ENCODE measurements around the gene TRIM2. TPM values are rescaled to one million over a fixed set of nuclear protein-coding genes. Genes with fewer than 3 reads are reported as not detected.

Gene TRIM2
- total and polyA plus RNA-seq, 10 of the 15 experiments (the other 5 are each of a cell fraction or from before 2014, with no cell fraction given) = 0.06 to 0.19 (median 0.15) TPM; not detected in 3

- ChIA-PET SMC1A (ENCODE audit: uncharacterized antibody, unreplicated experiment) (no interaction called here), POLR2A (no interaction called here), CTCF (interaction anchor here (0.9 kb wide), 1 partner anchor 19 kb away, joined by 4 read pairs; no protein-coding TSS in a partner anchor), RAD21 (ENCODE audit: unreplicated experiment) (no interaction called here)
- FAIRE-seq (no peak), ATAC-seq (no peak), DNase-seq (ENCODE audit: low read depth, low spot score) (no peak)
- no peak for TF ChIP-seq NR2C2 (IDR thresholded peaks at IDR 0.05; ENCODE audit: borderline replicate concordance, control insufficient read depth, insufficient read length, low read depth)
- TF ChIP-seq CEBPB (IDR thresholded peaks at IDR 0.05; ENCODE audit: borderline replicate concordance in 1 of 2, low read depth in 2 of 2, low read length in 2 of 2) = no peak
- in situ Hi-C loops (cut with MboI) = no loop called here
- H3K27me3 ChIP-seq (replicated peaks in 1 of 2; ENCODE audit: control insufficient read depth in 2 of 2, insufficient read depth in 2 of 2, low read length in 1 of 2) = no peaks in the 10 kb centered on the region; a peak in 2 of 4 replicates
- intact Hi-C loops (cut with micrococcal nuclease; ENCODE audit: unreplicated experiment) = no loop called here
- no peaks in the 10 kb centered on the region for H3K36me3 ChIP-seq (ENCODE audit: control insufficient read depth in 2 of 2, insufficient read depth in 2 of 2, low read length in 1 of 2)
- no peak overlapping the region for H3K9ac ChIP-seq (ENCODE audit: control insufficient read depth, insufficient read depth, low read length)
- no peaks in the 10 kb centered on the region for H4K20me1 ChIP-seq (ENCODE audit: control insufficient read depth, insufficient read depth)
- BruUV-seq (replicated peaks) = no TSS peak
- H3K27ac ChIP-seq (ENCODE audit: control insufficient read depth, insufficient read depth) = no peak overlapping the region
- no peaks in the 10 kb centered on the region for H3K9me3 ChIP-seq (replicated peaks; ENCODE audit: control insufficient read depth, insufficient read depth, low read length)
- H3K4me3 ChIP-seq = no peak overlapping the region
- H2AFZ ChIP-seq (ENCODE audit: control insufficient read depth, low read depth, low read length) = no peak overlapping the region
- no peaks in the 10 kb centered on the region for H3K4me1 ChIP-seq (ENCODE audit: control insufficient read depth, insufficient read depth, low read length)
- 63% methylated on average over 7 of the region's 7 CpGs for WGBS (ENCODE audit: insufficient coverage, insufficient replicate concordance, low lambda C conversion rate, missing lambda C conversion rate)
- no peaks in the 10 kb centered on the region for H3K79me2 ChIP-seq (ENCODE audit: control insufficient read depth, insufficient read depth, low read length)
- H3K4me2 ChIP-seq (ENCODE audit: control insufficient read depth, insufficient read depth) = no peak overlapping the region
Observed at GRCh38 chr4:153177841-153178240, 26.4 kb upstream of the TRIM2 start.

GRCh38 chr4:153179100-153179499 lies 25.1 kb upstream of the TRIM2 start:
- TF ChIP-seq JUND (IDR thresholded peaks at IDR 0.05; ENCODE audit: low read depth, low read length) = no peak
- no peak for TF ChIP-seq IRF5 (IDR thresholded peaks at IDR 0.05; ENCODE audit: borderline replicate concordance)
- no peak for TF ChIP-seq ZNF384 (IDR thresholded peaks at IDR 0.05; ENCODE audit: borderline replicate concordance, low read depth, low read length)
- no peak for TF ChIP-seq ELK1 (IDR thresholded peaks at IDR 0.05; ENCODE audit: low read depth, low read length)
- TF ChIP-seq CEBPB (IDR thresholded peaks at IDR 0.05; ENCODE audit: borderline replicate concordance in 1 of 2, low read depth in 2 of 2, low read length in 2 of 2) = no peak
- TF ChIP-seq IKZF1 (conservative IDR thresholded peaks at IDR 0.05) = no peak
- no peak for TF ChIP-seq IRF3 (IDR thresholded peaks at IDR 0.05)
- TF ChIP-seq CHD1 (IDR thresholded peaks at IDR 0.05; ENCODE audit: low read depth, low read length) = no peak
- intact Hi-C loops (cut with micrococcal nuclease; ENCODE audit: unreplicated experiment) (no loop called here), in situ Hi-C loops (cut with MboI) (no loop called here)
- Histone ChIP-seq H3K4me2 (ENCODE audit: control insufficient read depth, insufficient read depth) (no peak overlapping the region), H4K20me1 (ENCODE audit: control insufficient read depth, insufficient read depth) (no peaks in the 10 kb centered on the region), H3K27me3 (replicated peaks in 1 of 2; ENCODE audit: control insufficient read depth in 2 of 2, insufficient read depth in 2 of 2, low read length in 1 of 2) (no peaks in the 10 kb centered on the region; a peak in 2 of 4 replicates), H3K27ac (ENCODE audit: control insufficient read depth, insufficient read depth) (no peak overlapping the region), H3K9ac (ENCODE audit: control insufficient read depth, insufficient read depth, low read length) (no peak overlapping the region), H3K36me3 (ENCODE audit: control insufficient read depth in 2 of 2, insufficient read depth in 2 of 2, low read length in 1 of 2) (no peaks in the 10 kb centered on the region), H3K4me1 (ENCODE audit: control insufficient read depth, insufficient read depth, low read length) (no peaks in the 10 kb centered on the region), H3K9me3 (replicated peaks; ENCODE audit: control insufficient read depth, insufficient read depth, low read length) (no peaks in the 10 kb centered on the region), H3K4me3 (no peak overlapping the region), H3K79me2 (ENCODE audit: control insufficient read depth, insufficient read depth, low read length) (no peaks in the 10 kb centered on the region), H2AFZ (ENCODE audit: control insufficient read depth, low read depth, low read length) (no peak overlapping the region)
- ATAC-seq (no peak), FAIRE-seq (no peak), DNase-seq (ENCODE audit: low read depth, low spot score) (no peak)
- POLR2A ChIA-PET = no interaction called here
- SMC1A ChIA-PET (ENCODE audit: uncharacterized antibody, unreplicated experiment) = no interaction called here
- RAD21 ChIA-PET (ENCODE audit: unreplicated experiment) = no interaction called here
- CTCF ChIA-PET = no interaction called here
- BruUV-seq (replicated peaks) = no TSS peak
